Esophagus muscularis mucosa (tissue), 4 donors: ENCODE results near the gene NRBF2. TPM values are rescaled to one million over a fixed set of nuclear protein-coding genes. Genes with fewer than 3 reads are reported as not detected.

Source experiments
- DNase-seq: peaks from one replicate; pipeline ENCODE4 v3.0.0-alpha.2; 2017; ENCODE audit errors: extremely low spot score
- H3K27ac ChIP-seq, 4 donors: fragments of 200-600 bp; sonication (generic); replicated peaks in 1 of 4; 1 replicate in 3 of 4; 2 replicates in 1 of 4; pipeline ENCODE4 v1.5.1; 2016 to 2019; ENCODE audit warnings: mild to moderate bottlenecking in 1 of 4
- H3K27me3 ChIP-seq, 4 donors: fragments of 200-600 bp; sonication (generic); one replicate each; pipeline versions ENCODE4 v1.5.1 to v1.6.0; 2016 to 2019
- H3K36me3 ChIP-seq, 4 donors: fragments of 200-600 bp; sonication (generic); one replicate each; pipeline ENCODE4 v1.5.1; 2016 to 2019
- H3K4me1 ChIP-seq, 4 donors: fragments of 200-600 bp; sonication (generic); one replicate each; pipeline ENCODE4 v1.5.1; 2016 to 2019
- H3K4me3 ChIP-seq, 4 donors: fragments of 200-600 bp; sonication (generic); 1 replicate in 2 of 4; 2 replicates in 2 of 4; pipeline ENCODE4 v1.5.1; 2016 to 2019; ENCODE audit warnings: mild to moderate bottlenecking in 4 of 4, moderate library complexity in 1 of 4
- H3K9me3 ChIP-seq, 4 donors: fragments of 200-600 bp; sonication (generic); 1 replicate in 3 of 4; 2 replicates in 1 of 4; pipeline ENCODE4 v1.5.1; 2016 to 2019
- EP300 ChIP-seq: sonication (generic); formaldehyde crosslinking; IDR thresholded peaks from one replicate; pipeline ENCODE4 v1.6.1; 2017; ENCODE audit warnings: antibody characterized with exemption
- POLR2A ChIP-seq: fragments of 450-650 bp; IDR thresholded peaks from one replicate; pipeline ENCODE4 v1.6.1; 2017; ENCODE audit warnings: antibody characterized with exemption, moderate library complexity, mild to moderate bottlenecking, low read depth
- POLR2AphosphoS5 ChIP-seq, 2 donors: sonication (generic); formaldehyde crosslinking; IDR thresholded peaks; one replicate each; pipeline ENCODE4 v1.6.1; 2017; ENCODE audit warnings: antibody characterized with exemption in 2 of 2
- WGBS: methylation state at CpG from one replicate; pipeline ENCODE4 v1.1.5; 2018; 5-methylcytosine and 5-hydroxymethylcytosine counted together
- intact Hi-C: fragments of 100-400 bp; cut with DNase I; formaldehyde crosslinking; loops from one replicate; pipeline ENCODE4 v1.15.1; 2023
- total RNA-seq, 4 donors: library from RNA; depleted of rRNA; stranded (reverse); fragments of >200 nt; gene quantifications; one replicate each; pipeline versions ENCODE4 v1.1.0 to v1.2.1, GENCODE V29; 2016
- TF ChIP-seq, protein P1 (sequence below), 3 experiments: fragments of 200-600 bp in 2 of 3; fragments of 450-650 bp in 1 of 3; sonication (generic) in 2 of 3; IDR thresholded peaks; one replicate each; pipeline ENCODE4 v1.5.1; 2017 to 2019; ENCODE audit warnings: antibody characterized with exemption in 3 of 3, mild to moderate bottlenecking in 2 of 3, moderate library complexity in 1 of 3

NRBF2 gene
- total RNA-seq, 4 donors from 2014 or later, result 9.6 to 16.7 (median 11.7) TPM

DNA sequence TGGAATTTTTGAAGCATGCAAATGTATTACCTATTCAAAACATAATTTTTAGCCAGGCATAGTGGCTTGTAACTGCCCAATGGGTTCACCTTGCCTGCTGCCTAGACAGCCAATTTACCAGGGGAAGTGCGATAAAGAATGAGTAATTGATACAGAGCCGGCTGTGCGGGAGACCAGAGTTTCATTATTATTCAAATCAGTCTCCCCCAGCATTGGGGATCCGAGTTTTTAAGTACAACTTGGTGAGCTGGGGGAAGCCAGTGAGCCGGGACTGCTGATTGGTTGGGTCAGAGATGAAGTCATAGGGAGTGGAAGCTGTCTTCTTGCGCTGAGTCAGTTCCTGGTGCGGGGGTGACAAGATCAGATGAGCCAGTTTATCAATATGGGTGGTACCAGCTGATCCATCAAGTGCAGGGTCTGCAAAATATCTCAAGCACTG lies 29.1 kb upstream of the NRBF2 start:
- TF ChIP-seq POLR2A (no peak), POLR2AphosphoS5 (IDR thresholded peaks at IDR 0.05) (no peak), EP300 (no peak)
- TF ChIP-seq, protein P1, sequence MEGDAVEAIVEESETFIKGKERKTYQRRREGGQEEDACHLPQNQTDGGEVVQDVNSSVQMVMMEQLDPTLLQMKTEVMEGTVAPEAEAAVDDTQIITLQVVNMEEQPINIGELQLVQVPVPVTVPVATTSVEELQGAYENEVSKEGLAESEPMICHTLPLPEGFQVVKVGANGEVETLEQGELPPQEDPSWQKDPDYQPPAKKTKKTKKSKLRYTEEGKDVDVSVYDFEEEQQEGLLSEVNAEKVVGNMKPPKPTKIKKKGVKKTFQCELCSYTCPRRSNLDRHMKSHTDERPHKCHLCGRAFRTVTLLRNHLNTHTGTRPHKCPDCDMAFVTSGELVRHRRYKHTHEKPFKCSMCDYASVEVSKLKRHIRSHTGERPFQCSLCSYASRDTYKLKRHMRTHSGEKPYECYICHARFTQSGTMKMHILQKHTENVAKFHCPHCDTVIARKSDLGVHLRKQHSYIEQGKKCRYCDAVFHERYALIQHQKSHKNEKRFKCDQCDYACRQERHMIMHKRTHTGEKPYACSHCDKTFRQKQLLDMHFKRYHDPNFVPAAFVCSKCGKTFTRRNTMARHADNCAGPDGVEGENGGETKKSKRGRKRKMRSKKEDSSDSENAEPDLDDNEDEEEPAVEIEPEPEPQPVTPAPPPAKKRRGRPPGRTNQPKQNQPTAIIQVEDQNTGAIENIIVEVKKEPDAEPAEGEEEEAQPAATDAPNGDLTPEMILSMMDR (IDR thresholded peaks at IDR 0.05), result no peak
- H3K9me3 ChIP-seq, result no peaks in the 10 kb centered on the region
- H3K27me3 ChIP-seq, result no peaks in the 10 kb centered on the region
- H3K4me1 ChIP-seq, result peaks cover 0 to 3% (median 0%) of the 10 kb centered on the region in 4 donors
- intact Hi-C loops, result no loop called here
- whole genome bisulfite sequencing, result 75% methylated on average over 7 of the region's 7 CpGs
- no peak for DNase-seq
- H3K4me3 ChIP-seq, result no peak overlapping the region
- H3K27ac ChIP-seq, result no peak overlapping the region
- no peaks in the 10 kb centered on the region for H3K36me3 ChIP-seq

DNA sequence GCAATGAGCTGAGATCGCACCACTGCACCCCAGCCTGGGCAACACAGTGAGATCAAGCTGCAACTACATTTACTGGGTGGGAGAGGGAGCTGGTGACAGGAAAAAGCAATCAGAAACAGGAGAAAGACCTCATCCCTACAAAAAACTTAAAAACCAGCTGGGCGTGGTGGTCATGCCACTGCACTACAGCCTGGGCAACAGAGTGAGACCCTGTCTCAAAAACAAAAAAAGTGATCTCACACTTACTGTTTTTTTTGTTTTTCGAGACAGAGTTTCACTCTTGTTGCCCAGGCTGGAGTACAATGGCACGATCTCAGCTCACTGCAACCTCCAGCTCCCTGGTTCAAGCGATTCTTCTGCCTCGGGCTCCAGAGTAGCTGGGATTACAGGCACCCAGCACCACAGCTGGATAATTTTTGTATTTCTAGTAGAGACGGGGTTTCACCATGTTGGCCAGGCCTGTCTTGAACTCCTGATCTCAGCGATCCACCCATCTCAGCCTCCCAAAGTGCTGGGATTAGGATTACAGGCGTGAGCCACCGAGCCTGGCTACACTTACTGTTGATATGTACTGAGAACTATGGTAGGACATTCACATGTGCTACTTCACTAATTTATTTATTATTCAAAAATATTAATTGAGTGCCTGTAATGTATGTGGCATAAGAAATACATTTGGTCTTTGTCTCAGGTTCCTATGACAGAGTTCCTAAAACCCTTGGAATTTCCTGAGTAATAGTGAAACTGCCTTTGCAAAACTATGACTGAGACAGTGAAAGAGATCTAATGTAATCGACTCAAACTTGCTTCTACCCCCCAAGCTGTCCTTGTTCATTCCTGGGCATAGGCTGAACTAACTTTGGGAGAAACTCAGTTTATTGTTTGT lies 27.7 kb upstream of the NRBF2 start:
- Histone ChIP-seq H3K4me3 (no peak overlapping the region), H3K36me3 (no peaks in the 10 kb centered on the region), H3K4me1 (peaks cover 0 to 3% (median 0%) of the 10 kb centered on the region in 4 donors), H3K27me3 (no peaks in the 10 kb centered on the region), H3K27ac (peak overlapping the region; percentile 31 to 52 (median 38)), H3K9me3 (no peaks in the 10 kb centered on the region)
- intact Hi-C loops, result no loop called here
- no peak for DNase-seq
- WGBS, result 81% methylated on average over 11 of the region's 11 CpGs
- no peak for TF ChIP-seq EP300
- no peak for TF ChIP-seq POLR2AphosphoS5 (IDR thresholded peaks at IDR 0.05)
- TF ChIP-seq, protein P1 (IDR thresholded peaks at IDR 0.05), result no peak
- TF ChIP-seq POLR2A, result no peak

DNA sequence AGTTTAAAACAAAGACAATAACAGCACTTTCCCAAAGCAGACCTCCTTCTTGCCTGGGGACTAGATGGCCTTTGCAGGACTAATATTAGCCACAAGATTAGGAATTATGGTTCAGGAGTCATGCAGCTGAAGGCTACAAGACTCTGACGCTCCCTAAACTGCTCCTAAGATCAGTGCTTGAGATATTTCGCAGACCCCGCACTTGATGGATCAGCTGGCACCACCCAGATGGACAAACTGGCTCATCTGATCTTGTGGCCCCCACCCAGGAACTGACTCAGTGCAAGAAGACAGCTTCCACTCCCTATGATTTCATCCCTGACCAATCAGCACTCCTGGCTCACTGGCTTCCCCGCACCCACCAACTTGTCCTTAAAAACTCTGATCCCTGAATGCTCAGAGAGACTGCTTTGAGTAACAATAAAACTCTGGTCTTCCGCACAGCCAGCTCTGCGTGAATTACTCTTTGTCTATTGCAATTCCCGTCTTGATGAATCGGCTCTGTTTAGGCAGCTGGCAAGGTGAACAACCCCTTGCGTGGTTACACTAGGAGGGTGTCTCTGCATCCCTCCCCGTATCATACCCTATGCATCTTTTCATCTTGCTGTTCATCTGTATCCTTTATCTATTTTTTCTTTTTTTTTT lies 26.9 kb upstream of the NRBF2 start:
- TF ChIP-seq POLR2A, result no peak
- TF ChIP-seq EP300, result no peak
- no peak for TF ChIP-seq POLR2AphosphoS5 (IDR thresholded peaks at IDR 0.05)
- TF ChIP-seq, protein P1 (IDR thresholded peaks at IDR 0.05), result no peak
- no peaks in the 10 kb centered on the region for H3K27me3 ChIP-seq
- H3K4me3 ChIP-seq, result peak overlapping the region in 1 of 4 donors; percentile 7
- intact Hi-C loops, result no loop called here
- H3K36me3 ChIP-seq, result no peaks in the 10 kb centered on the region
- DNase-seq, result no peak
- 64% methylated on average over 10 of the region's 10 CpGs for WGBS
- H3K4me1 ChIP-seq, result peaks cover 0 to 3% (median 0%) of the 10 kb centered on the region in 4 donors
- peak overlapping the region; percentile 31 to 52 (median 38) for H3K27ac ChIP-seq
- H3K9me3 ChIP-seq, result no peaks in the 10 kb centered on the region

DNA sequence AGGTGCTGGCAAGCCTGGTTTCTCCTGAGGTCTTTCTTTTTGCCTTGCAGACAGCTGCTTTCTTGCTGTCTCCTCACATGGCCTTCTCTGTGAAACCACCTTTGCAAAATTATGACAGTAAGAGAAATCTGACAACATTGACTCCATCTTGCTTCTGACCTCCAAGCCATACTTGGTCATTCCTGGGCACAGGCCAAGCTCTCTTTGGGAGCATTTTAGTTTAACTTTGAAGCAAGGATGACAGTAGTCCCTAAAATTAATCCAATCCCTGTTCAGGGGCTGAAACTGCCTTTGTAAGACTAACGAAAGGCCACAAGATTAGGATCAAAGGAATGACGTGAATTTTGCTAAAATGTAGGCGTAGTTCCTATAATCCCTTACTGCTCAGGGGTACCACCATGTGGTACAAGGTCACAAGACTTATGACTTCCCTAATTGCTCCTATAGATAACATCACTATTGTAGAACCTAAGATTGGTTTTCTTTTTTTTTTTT lies 25.1 kb upstream of the NRBF2 start:
- H3K9me3 ChIP-seq, result no peaks in the 10 kb centered on the region
- H3K4me3 ChIP-seq, result no peak overlapping the region
- TF ChIP-seq POLR2AphosphoS5 (IDR thresholded peaks at IDR 0.05), result no peak
- no peak for TF ChIP-seq EP300
- TF ChIP-seq POLR2A, result no peak
- TF ChIP-seq, protein P1 (IDR thresholded peaks at IDR 0.05), result no peak
- 81% methylated on average over 3 of the region's 3 CpGs for WGBS
- H3K27ac ChIP-seq, result no peak overlapping the region
- H3K4me1 ChIP-seq, result peaks cover 0 to 3% (median 0%) of the 10 kb centered on the region in 4 donors
- DNase-seq, result no peak
- no peaks in the 10 kb centered on the region for H3K27me3 ChIP-seq
- H3K36me3 ChIP-seq, result no peaks in the 10 kb centered on the region
- intact Hi-C loops, result no loop called here
